NCI-H748 treated with DMSO at 0.1 percent for 48 hours (cell line): ENCODE data around the gene ENPP1.
"Not testable (repeated sequence)": the region's sequence is repeated elsewhere in the genome, so short reads cannot be mapped to it uniquely, and the experiment has no call there.

Experiments
- DNase-seq: peaks from one replicate; lab custom pipeline; 2025; lab: John Stamatoyannopoulos, UW

ENPP1 gene

DNA sequence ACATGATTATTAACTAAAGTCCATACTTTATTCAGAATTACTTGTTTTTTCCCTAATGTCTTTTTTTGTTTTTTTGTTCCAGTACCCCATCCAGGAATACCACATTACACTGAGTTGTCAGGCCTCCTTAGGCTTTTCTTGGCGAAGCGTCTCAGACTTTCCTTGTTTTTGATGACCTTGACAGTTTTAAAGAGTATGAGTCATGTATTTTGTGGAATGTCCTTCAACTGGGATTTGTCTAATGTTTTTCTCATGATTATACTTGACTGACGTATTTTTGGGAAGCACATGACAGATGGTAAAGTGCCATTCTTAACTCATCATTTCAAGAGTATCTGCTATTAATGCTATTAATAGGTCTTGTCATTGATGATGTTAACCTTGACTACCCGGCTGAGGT is 23.6 kb downstream of the ENPP1 start:
- no peak for DNase-seq

DNA sequence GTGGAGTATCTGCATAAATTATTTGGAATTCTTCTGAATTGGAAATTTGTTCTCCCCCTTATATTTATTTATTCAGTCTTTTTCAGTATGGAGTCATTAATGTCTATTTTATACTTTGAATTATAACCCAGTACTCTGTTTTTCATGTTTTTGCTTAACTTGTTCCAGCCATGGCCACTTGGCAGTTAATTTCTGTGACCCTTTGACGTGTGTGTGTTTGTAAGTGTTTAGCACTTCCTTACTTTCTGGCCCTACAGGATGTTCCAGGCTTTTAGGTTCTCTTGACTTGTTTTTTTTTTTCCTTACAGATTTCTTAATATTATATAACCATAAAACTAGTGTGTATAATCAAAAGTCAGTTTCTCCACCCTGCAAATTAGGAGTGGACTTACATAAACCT is 24.1 kb downstream of the ENPP1 start:
- no peak for DNase-seq

DNA sequence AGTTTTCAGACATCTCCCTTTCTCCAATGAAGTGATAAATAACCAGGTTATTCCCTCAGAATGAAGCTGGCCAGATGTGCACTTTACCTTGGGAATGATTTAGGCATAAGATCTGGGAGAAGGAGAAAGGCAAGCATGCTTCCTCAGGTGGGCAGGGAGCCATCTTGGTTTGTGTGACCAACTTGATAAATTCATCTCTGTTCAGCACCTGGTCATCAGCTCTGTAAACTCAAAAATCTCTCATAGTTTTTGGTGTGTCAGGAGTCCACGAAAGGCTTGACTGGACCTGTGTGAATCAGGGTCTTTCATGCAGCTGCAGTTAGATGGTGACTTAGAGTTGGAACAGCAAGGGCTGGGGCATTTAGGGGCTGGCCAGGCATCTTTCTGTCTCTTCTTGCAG is 24.5 kb downstream of the ENPP1 start:
- no peak for DNase-seq

DNA sequence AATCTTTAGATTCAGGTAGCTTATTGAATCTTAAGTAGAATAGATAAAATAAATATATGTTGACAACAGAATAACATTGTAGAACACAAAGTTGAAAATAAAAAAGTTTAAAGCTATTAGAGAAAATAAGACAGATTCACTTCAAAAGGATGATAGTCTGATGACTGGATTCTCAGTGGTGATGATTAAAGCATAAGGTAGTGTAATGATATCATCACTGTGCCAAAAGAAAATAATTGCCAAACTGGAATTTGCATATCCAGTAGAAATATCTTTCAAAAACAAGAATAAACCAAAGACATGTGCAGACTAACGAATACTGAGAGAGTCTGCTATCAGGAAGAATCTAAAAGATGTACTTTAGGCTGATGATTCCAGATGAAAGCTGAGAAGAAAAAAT is 30.2 kb downstream of the ENPP1 start:
- no peak for DNase-seq

DNA sequence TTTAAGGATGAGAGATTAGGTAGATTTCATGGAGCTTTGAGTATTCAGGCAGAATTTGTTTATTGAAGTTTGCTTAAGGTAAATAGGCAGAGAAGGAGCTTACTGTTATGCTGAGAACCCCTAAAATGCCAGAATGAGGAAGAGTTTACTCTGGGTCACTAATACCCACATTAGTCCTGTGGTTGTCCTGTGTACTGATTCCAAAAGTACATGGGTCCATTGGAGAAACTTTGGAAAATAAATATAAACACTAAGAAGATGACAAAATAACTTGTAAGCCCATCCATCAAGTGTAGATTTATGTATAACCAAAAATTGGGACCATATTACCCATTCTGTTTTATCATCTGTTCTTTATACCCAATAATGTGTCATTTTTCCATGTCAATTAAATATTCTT is 31.6 kb downstream of the ENPP1 start:
- DNase-seq = no peak

DNA sequence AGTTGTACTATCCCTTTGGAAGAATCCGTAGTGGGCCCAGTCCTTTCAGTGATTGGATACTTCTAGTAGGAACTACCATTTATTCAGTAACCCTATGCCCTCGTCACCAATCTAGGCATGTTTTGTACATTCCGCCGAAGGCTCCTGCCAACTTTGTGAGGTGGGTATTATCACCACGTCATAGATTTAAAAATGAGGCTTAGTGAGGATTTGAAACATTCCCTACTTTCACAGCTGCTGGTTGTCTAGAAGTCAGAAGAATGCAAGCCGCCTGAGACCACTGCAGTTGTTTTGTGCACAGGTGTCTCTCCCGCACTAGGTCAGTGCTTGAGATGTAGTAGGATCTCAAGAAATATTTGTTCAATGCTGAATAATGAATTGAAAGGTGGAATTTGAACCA is 32.6 kb downstream of the ENPP1 start:
- DNase-seq = no peak

DNA sequence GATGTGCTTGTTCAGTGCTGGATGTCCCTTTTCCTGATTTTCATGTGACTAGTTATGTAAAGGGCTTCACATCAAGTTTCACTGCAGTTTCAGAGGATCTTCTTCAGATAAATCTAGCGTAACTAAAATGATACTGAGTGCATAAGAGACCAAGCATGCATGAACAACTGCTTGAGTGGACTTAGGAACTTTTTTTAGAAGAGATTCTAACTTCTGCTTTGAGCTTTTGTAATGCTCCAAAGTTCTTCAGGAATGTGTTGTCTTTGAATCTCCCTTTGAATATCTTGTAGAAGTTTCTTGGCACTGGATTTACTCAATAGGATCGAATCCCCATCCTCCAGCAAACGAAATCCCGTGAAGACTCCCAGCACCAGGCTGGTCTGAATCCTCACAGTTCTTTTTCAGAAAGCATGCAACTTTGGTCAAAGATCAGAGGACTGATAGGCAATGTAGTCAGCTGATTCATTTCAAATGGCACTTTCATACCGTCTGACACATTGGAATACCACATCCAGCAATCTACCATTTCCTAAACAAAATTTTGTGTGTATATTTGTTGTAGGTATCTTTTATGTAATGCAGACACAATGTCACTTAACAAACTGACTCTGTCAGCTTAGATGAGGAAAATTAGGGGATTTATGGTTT is 33.2 kb downstream of the ENPP1 start:
- no peak for DNase-seq

DNA sequence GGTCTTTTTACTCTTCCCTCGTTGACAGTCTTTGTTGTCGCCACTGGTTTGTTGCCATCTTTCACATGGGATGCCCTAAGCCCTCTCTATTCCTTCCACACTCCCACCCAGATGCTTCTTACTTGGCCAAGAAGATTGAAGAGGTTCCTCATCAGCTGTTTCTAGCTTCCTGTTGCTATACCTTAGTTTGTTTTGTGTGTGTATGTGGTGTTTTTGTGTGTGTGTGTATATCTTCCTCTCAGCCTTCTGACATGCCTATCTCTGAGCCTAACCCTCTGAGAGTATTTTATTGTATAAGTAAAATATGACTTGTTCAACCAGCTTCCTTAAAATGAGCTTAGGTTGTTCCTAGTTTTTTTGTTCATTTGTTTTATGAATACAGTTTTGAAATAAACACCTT is 35.9 kb downstream of the ENPP1 start:
- DNase-seq = no peak

DNA sequence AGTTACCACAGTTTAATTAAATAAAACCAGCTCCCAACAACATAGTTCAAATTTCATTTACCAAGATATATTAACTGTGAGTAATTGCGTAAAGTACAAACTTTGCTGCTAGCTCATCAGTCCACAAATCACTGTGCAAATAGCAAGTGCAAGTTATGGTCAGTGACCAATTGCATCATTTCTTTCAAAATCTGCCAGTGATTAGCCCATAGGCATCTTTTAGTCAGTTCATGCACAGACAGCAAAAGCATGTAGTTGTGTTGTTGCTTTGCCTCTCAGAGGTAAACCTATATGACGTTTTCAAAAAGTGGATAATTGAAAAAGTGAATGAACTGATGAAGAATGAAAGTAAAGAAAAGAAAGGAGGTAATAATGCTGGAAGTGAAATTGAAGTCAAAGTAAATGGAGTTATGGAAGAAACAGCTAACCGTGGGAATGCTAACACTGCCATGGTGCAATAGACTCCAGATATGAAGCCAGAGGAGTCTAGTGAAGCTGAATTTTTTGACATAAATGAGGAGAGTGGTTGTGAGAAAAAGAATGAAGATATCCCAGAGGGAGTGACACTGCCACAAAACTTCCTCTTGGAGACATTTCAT is 36.5 kb downstream of the ENPP1 start:
- DNase-seq = no peak

DNA sequence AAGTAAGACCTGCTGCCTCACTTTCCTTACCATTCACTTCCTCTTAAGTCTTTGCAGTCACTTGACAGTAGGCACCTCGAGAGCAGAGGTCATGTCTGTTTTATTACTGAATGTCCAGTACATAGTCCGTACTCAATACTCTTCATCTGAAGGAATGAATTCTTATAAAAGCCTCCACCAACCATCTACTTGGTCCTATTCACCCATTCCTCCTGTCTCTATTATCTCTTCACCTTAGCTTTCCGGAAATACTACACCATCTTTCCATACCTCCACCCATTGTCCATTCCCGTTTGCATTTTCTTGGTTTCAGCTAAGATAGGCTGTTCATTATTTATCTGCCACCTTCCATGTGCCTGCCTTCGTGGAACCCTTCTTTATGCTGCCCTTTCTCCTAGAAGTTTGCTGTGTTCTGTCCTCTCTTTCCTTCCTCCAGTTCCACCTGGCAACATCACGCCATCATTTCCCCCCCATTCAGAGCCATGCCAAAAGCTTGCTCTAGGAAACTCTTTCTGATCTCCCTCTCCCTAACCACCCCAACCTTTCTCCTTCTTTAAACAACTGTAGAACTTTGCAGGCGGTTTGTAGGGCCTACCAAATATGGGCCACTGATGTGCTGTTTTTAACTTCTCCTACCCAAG is 38.3 kb downstream of the ENPP1 start:
- no peak for DNase-seq

DNA sequence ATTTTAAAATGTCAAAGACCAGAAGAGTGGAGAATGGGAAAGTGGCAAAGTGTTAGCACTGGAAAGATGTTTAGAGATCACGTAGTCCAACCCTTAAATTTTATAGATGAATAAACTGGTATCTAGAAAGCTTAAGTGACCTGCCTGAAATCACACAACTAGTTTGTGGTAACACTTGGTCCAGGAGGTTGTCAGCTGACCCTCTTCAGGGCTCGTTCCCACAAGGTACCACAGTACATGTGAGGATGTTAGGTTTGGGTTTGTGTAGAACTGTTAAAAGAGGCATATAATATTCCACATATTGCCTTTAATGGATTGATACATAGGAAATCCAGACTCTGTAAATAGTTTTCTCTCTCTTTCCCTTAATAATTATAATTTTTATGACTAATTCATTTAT is 39.1 kb downstream of the ENPP1 start:
- no peak for DNase-seq

DNA sequence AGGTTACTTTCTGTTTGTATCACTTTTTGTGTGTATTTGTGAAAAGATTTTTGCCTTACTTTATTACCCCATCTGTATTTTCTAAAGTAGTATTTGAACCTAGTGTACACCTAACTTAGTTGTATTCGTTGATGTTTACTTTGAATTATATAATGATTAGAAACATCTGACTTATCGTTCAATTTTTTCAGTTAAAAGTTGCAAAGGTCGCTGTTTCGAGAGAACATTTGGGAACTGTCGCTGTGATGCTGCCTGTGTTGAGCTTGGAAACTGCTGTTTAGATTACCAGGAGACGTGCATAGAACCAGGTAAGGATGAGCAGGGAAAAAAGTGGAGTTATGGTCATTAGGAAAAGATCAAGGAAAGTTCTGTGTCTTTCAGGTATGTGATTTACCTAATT is 42.0 kb downstream of the ENPP1 start:
- no peak for DNase-seq

DNA sequence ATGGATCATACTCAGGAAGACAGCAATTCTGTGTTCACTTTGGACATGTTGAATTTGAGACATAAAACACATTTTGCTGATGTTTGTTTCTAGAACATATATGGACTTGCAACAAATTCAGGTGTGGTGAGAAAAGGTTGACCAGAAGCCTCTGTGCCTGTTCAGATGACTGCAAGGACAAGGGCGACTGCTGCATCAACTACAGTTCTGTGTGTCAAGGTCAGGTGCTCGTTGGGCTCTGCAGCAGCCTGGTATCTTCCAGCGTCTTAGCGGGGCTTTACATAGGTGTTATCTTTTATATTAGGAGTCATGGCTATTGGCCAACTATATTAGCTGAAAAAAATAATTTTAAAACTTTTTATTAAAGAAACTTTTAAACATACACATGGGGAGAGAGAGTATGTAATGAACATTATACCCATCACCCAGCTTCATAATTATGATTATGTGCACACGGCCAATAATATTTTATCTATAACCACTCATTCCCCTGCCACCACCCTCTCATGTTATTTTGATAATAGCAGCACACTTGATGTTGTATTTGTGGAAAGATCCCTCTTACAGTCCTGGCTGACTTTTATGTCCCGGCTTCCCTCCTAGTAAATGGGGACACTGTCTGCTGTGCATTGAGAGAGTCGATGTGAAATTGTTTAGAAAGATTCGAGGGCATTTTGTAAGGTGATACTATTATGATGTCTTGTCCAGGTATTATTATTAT is 43.4 kb downstream of the ENPP1 start:
- DNase-seq = no peak

DNA sequence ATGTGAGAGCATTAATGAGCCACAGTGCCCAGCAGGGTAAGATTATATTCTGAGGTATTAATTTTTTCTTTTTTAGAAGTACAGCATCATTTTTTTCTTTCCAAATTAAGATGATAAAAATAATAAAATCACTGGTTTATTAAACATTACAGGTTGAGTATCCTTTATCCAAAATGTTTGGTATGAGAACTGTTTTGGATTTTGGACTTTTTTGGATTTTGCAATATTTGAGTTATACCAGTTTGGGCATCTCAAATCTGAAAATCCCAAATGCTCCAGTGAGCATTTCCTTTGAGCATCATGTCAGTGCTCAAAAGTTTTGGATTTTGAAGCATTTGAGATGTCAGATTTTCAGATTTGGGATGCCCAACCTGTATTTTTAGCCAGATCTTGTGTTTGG is 44.4 kb downstream of the ENPP1 start:
- no peak for DNase-seq

DNA sequence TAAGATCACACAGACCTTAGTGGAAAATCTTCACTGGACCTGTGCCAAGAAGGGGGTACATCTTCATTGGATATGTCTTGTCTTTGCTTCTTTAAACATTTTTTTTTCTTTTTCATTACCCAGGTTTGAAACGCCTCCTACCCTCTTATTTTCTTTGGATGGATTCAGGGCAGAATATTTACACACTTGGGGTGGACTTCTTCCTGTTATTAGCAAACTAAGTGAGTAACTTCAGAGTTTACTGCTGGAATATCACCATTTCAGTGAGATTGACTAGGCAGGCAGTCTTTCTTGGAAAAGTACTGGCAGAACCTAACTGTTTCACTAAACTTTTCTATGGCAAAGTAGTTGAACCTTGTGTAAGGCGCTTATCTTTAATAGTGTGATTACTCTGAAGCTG is 47.0 kb downstream of the ENPP1 start:
- DNase-seq = no peak

DNA sequence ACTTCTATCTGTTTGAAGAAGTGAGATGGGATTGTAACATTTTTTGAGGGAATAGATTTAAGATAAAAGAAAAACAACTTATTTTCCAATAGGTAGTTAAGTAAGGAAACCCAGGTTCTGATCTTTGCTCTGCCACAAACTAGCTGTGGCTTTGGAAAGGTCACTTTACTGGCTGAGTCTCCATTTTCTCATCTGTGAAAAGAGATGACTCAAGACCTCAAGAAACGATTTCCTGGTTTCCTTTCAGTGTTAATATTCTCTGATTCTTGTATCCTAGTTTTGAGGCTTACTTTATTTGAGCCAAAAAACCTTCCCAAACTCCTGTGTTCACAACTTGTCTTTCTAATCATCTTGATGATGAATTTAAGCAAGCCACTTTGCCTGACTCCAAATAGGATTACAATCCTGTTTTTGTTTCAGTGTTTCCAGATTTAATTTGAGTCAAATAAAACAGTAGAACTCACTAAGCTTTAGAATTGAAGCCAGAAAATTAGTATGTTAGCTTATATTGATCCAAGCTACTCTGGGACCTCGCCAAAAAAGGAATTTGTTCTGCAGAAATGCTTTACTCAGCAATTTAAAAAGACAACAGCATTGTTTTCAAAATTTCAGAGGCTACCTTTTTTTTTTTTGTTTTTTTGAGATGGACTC is 51.1 kb downstream of the ENPP1 start:
- DNase-seq = no peak

DNA sequence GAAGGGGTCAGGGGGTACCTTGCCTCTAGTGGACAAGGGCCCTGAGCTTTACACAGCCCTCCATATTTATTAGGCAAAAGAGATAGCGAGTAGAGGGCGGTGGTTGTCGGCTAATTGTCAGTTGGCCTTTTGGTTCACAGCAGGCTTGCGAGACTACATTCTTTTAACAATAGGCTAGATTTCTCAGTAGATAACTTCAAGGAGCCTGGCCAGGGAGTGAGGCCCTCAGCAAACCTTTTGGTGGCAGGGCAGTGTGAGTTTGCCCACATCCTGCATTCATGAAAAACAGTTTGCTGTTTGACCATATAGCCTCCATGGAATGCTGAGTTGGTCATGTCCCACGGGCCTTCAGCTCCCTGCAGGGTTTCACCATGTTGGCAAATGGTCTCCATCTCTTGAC is 51.8 kb downstream of the ENPP1 start:
- DNase-seq = not testable (repeated sequence)

DNA sequence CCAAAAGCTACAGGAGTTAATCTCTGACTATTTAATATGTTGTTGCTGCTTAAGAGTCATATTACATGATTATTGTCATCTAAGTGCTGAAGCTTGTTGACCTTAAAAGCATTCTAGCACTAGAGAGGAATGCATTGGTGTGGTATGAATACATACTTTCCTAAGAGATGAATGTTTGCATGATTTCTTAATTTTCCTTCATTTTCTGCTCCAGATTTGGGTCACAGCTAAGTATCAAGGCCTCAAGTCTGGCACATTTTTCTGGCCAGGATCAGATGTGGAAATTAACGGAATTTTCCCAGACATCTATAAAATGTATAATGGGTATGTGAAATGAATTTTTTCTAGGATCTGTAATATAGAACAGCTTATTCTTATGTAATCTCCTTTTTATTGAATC is 53.6 kb downstream of the ENPP1 start:
- no peak for DNase-seq

DNA sequence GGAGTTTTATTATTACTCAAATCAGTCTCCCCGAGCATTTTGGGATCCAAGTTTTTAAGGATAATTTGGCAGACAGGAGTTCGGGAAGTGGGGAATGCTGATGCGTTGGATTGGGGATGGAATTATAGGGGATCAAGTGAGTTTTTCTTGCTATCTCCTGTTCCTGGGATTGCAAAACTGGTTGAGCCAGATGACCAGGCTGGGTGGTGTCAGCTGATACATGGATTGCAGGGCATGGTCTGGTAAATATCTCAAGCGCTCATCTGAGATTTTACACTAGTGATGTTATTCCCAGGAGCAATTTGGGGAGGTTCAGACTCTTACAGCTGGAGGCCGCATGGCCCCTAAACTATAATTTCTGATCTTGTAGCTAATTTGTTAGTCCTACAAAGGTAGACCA is 54.7 kb downstream of the ENPP1 start:
- DNase-seq = no peak

DNA sequence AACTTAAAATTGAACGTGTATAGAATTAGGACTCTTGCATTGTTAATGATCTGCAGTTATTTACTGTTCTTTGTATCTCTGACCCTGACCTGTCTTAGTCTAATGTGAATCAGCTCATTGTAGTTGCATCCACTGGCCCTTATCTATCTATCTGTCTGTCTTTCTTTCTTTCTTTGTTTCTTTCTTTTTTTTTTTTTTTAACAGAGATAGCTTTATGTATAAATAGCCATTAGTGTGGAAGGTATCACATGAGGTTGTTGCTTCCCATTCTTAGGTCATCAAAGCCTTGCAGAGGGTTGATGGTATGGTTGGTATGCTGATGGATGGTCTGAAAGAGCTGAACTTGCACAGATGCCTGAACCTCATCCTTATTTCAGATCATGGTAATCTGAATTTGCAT is 59.9 kb downstream of the ENPP1 start:
- DNase-seq = no peak

DNA sequence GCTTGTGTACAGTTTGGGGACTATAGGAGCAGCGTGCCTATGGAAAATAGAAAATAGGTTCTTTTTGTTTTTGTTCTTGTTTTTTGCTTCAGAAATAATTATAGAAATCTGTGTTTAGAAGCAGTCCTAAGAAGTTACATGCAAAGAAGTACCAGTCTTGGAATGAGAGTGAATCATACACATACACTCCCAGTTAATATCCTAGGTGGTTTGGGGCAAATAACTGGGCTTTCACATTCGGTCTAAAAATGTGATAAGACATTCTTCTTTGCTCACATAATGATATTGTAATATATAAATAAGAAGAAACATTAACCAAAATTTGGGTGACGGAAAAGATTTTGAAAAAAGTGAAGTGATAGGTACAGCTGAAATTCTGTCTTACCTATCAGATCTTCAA is 61.0 kb downstream of the ENPP1 start:
- DNase-seq = no peak

DNA sequence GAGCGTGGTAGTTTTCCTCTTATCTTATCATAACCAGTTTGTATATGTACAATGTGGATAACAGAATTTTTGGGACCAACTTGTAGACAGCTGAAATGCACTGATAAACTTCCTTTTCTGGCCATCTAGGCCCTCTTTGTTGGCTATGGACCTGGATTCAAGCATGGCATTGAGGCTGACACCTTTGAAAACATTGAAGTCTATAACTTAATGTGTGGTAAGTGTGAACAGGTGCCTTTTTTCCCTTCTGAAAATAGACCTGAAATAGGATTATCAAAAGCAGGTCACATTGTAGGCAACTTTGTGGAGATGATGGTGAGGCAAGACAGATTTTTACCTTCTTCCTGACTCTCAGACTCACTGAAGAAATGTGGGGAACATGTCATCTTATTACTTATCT is 67.8 kb downstream of the ENPP1 start:
- DNase-seq = no peak

DNA sequence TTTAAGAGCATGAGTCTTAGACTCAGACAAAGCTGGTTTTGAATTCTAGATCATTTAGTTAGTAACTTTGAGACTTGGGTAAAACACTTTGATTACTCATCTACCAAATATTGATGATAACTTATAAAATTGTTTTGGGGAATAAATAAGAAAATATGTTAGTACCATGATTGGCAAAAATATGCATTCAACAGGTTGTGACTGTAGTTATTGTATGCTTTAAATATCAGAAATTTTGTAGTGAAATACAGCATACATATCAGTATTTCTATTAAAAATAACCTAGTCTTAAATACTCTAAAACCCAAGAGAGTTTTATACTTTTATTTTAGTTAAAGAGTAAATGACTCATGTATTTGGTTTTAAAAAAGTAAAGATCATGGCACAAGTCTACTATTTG is 68.7 kb downstream of the ENPP1 start:
- no peak for DNase-seq
